Mammary microvascular endothelial cell (primary cell): ENCODE data around the gene SYAP1. TPM values are rescaled to one million over a fixed set of nuclear protein-coding genes. Genes with fewer than 3 reads are reported as not detected.

Experiments used
- total RNA-seq: library from RNA; depleted of rRNA; stranded (reverse); fragments of >200 nt; gene quantifications from 2 replicates; pipeline ENCODE4 v1.2.3, GENCODE V29; 2015

SYAP1 gene
- total RNA-seq: 25.6 and 26.6 TPM in 2 replicates

DNA sequence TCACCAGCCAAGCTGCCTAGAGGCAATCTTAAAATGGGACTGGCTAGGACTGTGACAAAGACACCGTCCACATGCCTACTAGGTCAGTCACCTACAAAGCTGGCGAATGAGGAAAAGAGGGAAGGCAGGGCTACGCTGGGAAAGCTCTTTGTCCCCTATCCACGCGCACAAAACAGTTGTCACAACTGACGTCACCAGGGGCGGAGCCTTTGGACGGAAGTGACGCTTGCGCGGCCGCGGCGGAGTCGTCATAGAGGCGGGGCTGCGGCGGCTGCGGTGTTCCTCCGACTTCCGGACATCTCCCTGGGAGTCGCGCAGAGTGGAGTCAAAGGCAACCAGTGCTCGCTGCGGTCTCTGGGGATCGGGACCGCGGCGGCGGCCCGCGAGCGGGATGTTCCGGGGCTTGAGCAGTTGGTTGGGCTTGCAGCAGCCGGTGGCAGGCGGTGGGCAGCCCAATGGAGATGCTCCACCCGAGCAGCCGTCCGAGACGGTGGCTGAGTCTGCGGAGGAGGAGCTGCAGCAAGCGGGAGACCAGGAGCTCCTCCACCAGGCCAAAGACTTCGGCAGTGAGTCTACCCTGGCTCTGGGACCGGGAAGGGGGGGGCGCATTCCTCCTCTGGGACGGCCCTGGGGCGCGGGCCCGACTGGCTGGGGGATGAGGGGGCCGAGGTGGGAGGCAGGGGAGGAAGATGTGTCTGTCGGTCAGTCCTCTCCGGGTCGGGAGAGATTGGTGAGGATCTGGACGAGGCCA lies at the start of gene SYAP1:
TSS of gene SYAP1 (plus strand) at position 279 of the 751 bp plus-strand sequence. CDS start at position 392, 113 bp downstream.

DNA sequence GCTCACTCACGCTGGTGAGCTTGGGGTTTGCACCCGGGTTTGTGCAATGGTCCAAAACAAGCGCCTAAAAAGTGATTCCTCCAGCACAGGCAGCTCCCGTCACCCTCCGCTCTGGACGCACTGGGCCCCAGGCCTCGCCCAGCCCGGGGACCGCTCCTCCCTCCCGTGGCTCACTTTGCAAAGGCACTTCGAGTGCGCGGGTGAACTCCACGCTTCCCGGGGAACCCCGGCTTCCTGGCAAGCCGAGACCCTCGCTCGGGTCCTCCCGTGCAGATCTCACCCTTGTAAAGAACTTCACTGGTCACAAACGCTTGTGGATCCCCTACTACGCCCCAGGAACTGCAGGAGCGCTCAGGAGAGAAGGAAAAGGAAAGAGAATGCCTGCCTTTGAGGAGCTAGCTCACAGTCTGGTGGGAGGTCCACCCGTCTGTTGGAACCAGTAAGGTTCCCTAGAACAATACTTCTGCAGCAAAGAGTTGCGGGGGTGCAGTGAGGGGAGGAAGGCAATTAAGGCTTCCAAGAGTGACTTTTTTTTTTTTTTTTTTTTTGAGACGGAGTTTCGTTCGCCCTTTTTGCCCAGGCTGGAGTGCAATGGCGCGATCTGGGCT lies 6.8 kb upstream of the SYAP1 start, which contains the start of gene CTPS2:
TSS of gene CTPS2 (minus strand) at position 122 of the 608 bp plus-strand sequence. CDS start 9,767 bp downstream, outside the sequence.

GRCh38 chrX:16786139-16786790 lies 66.9 kb downstream of the SYAP1 start, which contains the start of gene TXLNG:
TXLNG (plus strand) TSS chrX:16786466; CDS start chrX:16786488, 22 bp downstream.

Other genes with a start within 250 kb of the SYAP1 start
- gene S100G, start 69.5 kb upstream of the SYAP1 start, total RNA-seq: not detected in 2 replicates
- gene CTPS2, start 6.9 kb upstream of the SYAP1 start, total RNA-seq: 8.5 and 9.0 TPM in 2 replicates
- gene TXLNG, start 66.9 kb downstream of the SYAP1 start, total RNA-seq: 9.5 and 10.9 TPM in 2 replicates
- gene RBBP7, start 150.8 kb downstream of the SYAP1 start, total RNA-seq: 123 and 142 TPM in 2 replicates
- gene REPS2, start 227.0 kb downstream of the SYAP1 start, total RNA-seq: 1.00 and 2.6 TPM in 2 replicates